MM.1S (cell line): ENCODE measurements around the gene FBXL17.
A peak's percentile ranks its signal among the peaks of the same experiment; 100 is the strongest.

ENCODE experiments used
- DNase-seq: peaks from one replicate; pipeline ENCODE4 v3.0.0-alpha.2; 2015
- H2AFZ ChIP-seq: fragments of 300-600 bp; sonication (generic); 2 replicates; pipeline ENCODE4 v1.6.0; 2016; ENCODE audit warnings: antibody characterized with exemption, low read length
- H3F3A ChIP-seq: fragments of 300-600 bp; sonication (generic); 2 replicates; pipeline ENCODE4 v1.6.1; 2016; ENCODE audit warnings: mild to moderate bottlenecking, antibody characterized with exemption, low read length, moderate library complexity, mixed read lengths; ENCODE audit not compliant: insufficient read depth
- H3K27ac ChIP-seq: fragments of 300-600 bp; sonication (generic); 2 replicates; pipeline ENCODE4 v1.5.1; 2016; ENCODE audit warnings: mild to moderate bottlenecking, low read length
- H3K27me3 ChIP-seq: fragments of 300-600 bp; sonication (generic); replicated peaks from 2 replicates; pipeline ENCODE4 v1.6.0; 2016; ENCODE audit warnings: low read length; ENCODE audit not compliant: insufficient read depth
- H3K36me3 ChIP-seq: fragments of 300-600 bp; sonication (generic); replicated peaks from 2 replicates; pipeline ENCODE4 v1.6.1; 2016; ENCODE audit warnings: mild to moderate bottlenecking, low read length, mixed read lengths; ENCODE audit not compliant: insufficient read depth
- H3K4me1 ChIP-seq: fragments of 300-600 bp; sonication (generic); 2 replicates; pipeline ENCODE4 v1.6.1; 2016; ENCODE audit warnings: low read length, mixed read lengths
- H3K4me2 ChIP-seq: fragments of 300-600 bp; sonication (generic); 2 replicates; pipeline ENCODE4 v1.6.0; 2016; ENCODE audit warnings: low read depth, low read length
- H3K4me3 ChIP-seq: fragments of 300-600 bp; sonication (generic); 2 replicates; pipeline ENCODE4 v1.5.1; 2016; ENCODE audit warnings: low read length, mixed read lengths
- H3K79me2 ChIP-seq: fragments of 300-600 bp; sonication (generic); 2 replicates; pipeline ENCODE4 v1.6.1; 2016; ENCODE audit warnings: mixed run types, low read length, mixed read lengths
- H3K9ac ChIP-seq: fragments of 300-600 bp; sonication (generic); 2 replicates; pipeline ENCODE4 v1.6.1; 2016; ENCODE audit warnings: low read length, mixed read lengths
- H3K9me2 ChIP-seq: fragments of 300-600 bp; sonication (generic); replicated peaks from 2 replicates; pipeline ENCODE4 v1.6.1; 2016; ENCODE audit warnings: mild to moderate bottlenecking, low read length, mixed read lengths; ENCODE audit not compliant: insufficient read depth
- H3K9me3 ChIP-seq: fragments of 300-600 bp; sonication (generic); replicated peaks from 2 replicates; pipeline ENCODE4 v1.6.1; 2016; ENCODE audit warnings: mild to moderate bottlenecking, low read length, mixed read lengths; ENCODE audit not compliant: insufficient read depth
- H4K20me1 ChIP-seq: fragments of 300-600 bp; sonication (generic); 2 replicates; pipeline ENCODE4 v1.6.1; 2016; ENCODE audit warnings: mild to moderate bottlenecking, low read length, moderate library complexity, mixed read lengths; ENCODE audit not compliant: insufficient read depth
- CTCF ChIP-seq: fragments of 300-600 bp; sonication (generic); IDR thresholded peaks from 2 replicates; pipeline ENCODE4 v1.5.1; 2016; ENCODE audit warnings: antibody characterized with exemption, low read length, mixed read lengths
- EZH2 ChIP-seq: fragments of 300-600 bp; sonication (generic); optimal IDR thresholded peaks from 2 replicates; pipeline ENCODE3; 2017; ENCODE audit warnings: low read depth, mild to moderate bottlenecking, antibody characterized with exemption, low read length, mixed read lengths
- EZH2phosphoT487 ChIP-seq: fragments of 300-600 bp; sonication (generic); IDR thresholded peaks from 2 replicates; pipeline ENCODE4 v1.6.1; 2018; ENCODE audit warnings: antibody characterized with exemption, low read length

FBXL17 gene

GRCh38 chr5:108006791-108007190, 375.1 kb downstream of the FBXL17 start:
- TF ChIP-seq EZH2: no peak
- no peak for TF ChIP-seq CTCF
- H3K4me2 ChIP-seq: no peak overlapping the region
- no peak for DNase-seq
- H3F3A ChIP-seq: no peaks in the 10 kb centered on the region
- no peak overlapping the region for H3K27ac ChIP-seq
- H3K4me3 ChIP-seq: no peak overlapping the region
- H3K36me3 ChIP-seq: no peaks in the 10 kb centered on the region
- no peak overlapping the region for H2AFZ ChIP-seq
- no peaks in the 10 kb centered on the region for H3K9me2 ChIP-seq
- no peaks in the 10 kb centered on the region for H3K79me2 ChIP-seq
- no peak overlapping the region for H3K9ac ChIP-seq
- H4K20me1 ChIP-seq: no peaks in the 10 kb centered on the region
- peaks cover 6% of the 10 kb centered on the region; the same call in 1 of the 2 replicates for H3K4me1 ChIP-seq
- H3K9me3 ChIP-seq: no peaks in the 10 kb centered on the region
- H3K27me3 ChIP-seq: no peaks in the 10 kb centered on the region

GRCh38 chr5:108003178-108003577, 378.7 kb downstream of the FBXL17 start:
- peak overlapping the region; percentile 31; the same call in 1 of the 2 replicates for H3K4me3 ChIP-seq

GRCh38 chr5:108001222-108001621, 380.7 kb downstream of the FBXL17 start:
- Histone ChIP-seq H3F3A (no peaks in the 10 kb centered on the region), H3K4me3 (no peak overlapping the region), H3K9me3 (no peaks in the 10 kb centered on the region), H3K27ac (no peak overlapping the region), H3K79me2 (no peaks in the 10 kb centered on the region), H4K20me1 (no peaks in the 10 kb centered on the region), H3K36me3 (no peaks in the 10 kb centered on the region), H2AFZ (no peak overlapping the region), H3K4me2 (no peak overlapping the region), H3K9ac (no peak overlapping the region), H3K27me3 (no peaks in the 10 kb centered on the region), H3K4me1 (peaks cover 6% of the 10 kb centered on the region; the same call in 1 of the 2 replicates), H3K9me2 (no peaks in the 10 kb centered on the region)
- TF ChIP-seq EZH2phosphoT487 (no peak), EZH2 (no peak), CTCF (no peak)
- DNase-seq: no peak

More at GRCh38 chr5:108003178-108003577, 378.7 kb downstream of the FBXL17 start:
- no peak for TF ChIP-seq EZH2
- TF ChIP-seq CTCF: no peak
- no peak for TF ChIP-seq EZH2phosphoT487
- Histone ChIP-seq H3K9me3 (no peaks in the 10 kb centered on the region), H3K4me1 (peaks cover 6% of the 10 kb centered on the region; the same call in 1 of the 2 replicates), H3K36me3 (no peaks in the 10 kb centered on the region), H3F3A (no peaks in the 10 kb centered on the region), H3K4me2 (peak overlapping the region; percentile 46), H3K9me2 (no peaks in the 10 kb centered on the region), H2AFZ (0 out of 2 replicates have a peak overlapping the region, but pooled peaks have one; percentile 19), H3K79me2 (no peaks in the 10 kb centered on the region), H3K27ac (peak overlapping the region; percentile 6; the same call in 1 of the 2 replicates), H4K20me1 (no peaks in the 10 kb centered on the region), H3K9ac (no peak overlapping the region), H3K27me3 (no peaks in the 10 kb centered on the region)
- peak; percentile 82 for DNase-seq
